HCT116 (cell line): ENCODE results near the gene HCN1. TPM values are rescaled to one million over a fixed set of nuclear protein-coding genes. Genes with fewer than 3 reads are reported as not detected.
A peak's percentile ranks its signal among the peaks of the same experiment; 100 is the strongest.

Experiments used
- ATAC-seq: fragments of 200-7000 bp; cut with Tn5 transposase; 2 replicates; pipeline ENCODE4 v1.9.1; 2020; ENCODE audit warnings: mild to moderate bottlenecking, moderate library complexity
- BruUV-seq: library from RNA; stranded (reverse); fragments of 400-500 nt; replicated peaks from 2 replicates; lab custom pipeline; 2021; lab: Mats Ljungman, UMichigan
- CTCF ChIA-PET: fragments of 300-600 bp; sonication (Branson Sonifier 250); formaldehyde crosslinking; loops from one replicate; lab custom pipeline; 2021; ENCODE audit warnings: antibody characterized with exemption; lab: Charles Lee
- POLR2A ChIA-PET: fragments of 300-600, 350-600 bp; sonication (Branson Sonifier 250); formaldehyde crosslinking; loops from one replicate; lab custom pipeline; 2021; ENCODE audit warnings: antibody characterized with exemption; lab: Charles Lee
- RAD21 ChIA-PET, 2 experiments: fragments of 300-600 bp; sonication (Branson Sonifier 250); formaldehyde crosslinking; loops; one replicate each; lab custom pipeline; 2023; ENCODE audit warnings: low total read pairs in 2 of 2; ENCODE audit not compliant: uncharacterized antibody in 2 of 2, unreplicated experiment in 2 of 2, low non-redundant PET in 1 of 2; lab: Charles Lee
- DNase-seq: peaks from one replicate; pipeline ENCODE4 v3.0.0-alpha.2; 2010; ENCODE audit warnings: low read depth, low spot score
- H2AFZ ChIP-seq: fragments of 200-600 bp; shearing (Covaris generic), sonication (generic); 2 replicates; pipeline ENCODE4 v1.6.1; 2017; ENCODE audit warnings: low read depth, mixed run types, mixed read lengths, antibody characterized with exemption, low read length; ENCODE audit not compliant: poor library complexity, severe bottlenecking
- H3K27ac ChIP-seq: 2 replicates; pipeline ENCODE4 v1.5.1; 2012; ENCODE audit warnings: low read depth, low read length
- H3K27me3 ChIP-seq: fragments of 200-600 bp; sonication (generic); 2 replicates; pipeline ENCODE4 v1.6.1; 2016; ENCODE audit warnings: mixed run types, low read length, mixed read lengths; ENCODE audit not compliant: insufficient read depth
- H3K36me3 ChIP-seq, 2 experiments: fragments of 200-500 bp in 1 of 2; fragments of 200-600 bp in 1 of 2; sonication (Bioruptor generic) in 1 of 2; sonication (generic) in 1 of 2; 2 replicates each; pipeline versions ENCODE4 v1.5.1 to v1.6.1; 2014 to 2016; ENCODE audit warnings: low read length in 2 of 2, inconsistent platforms in 1 of 2, mixed read lengths in 1 of 2, mixed run types in 1 of 2; ENCODE audit not compliant: insufficient read depth in 2 of 2, control insufficient read depth in 1 of 2
- H3K4me1 ChIP-seq, 2 experiments: fragments of 200-600 bp in 1 of 2; sonication (generic) in 1 of 2; 2 replicates each; pipeline versions ENCODE4 v1.5.1 to v1.6.1; 2012 to 2017; ENCODE audit warnings: low read length in 2 of 2, inconsistent platforms in 1 of 2, mild to moderate bottlenecking in 1 of 2, mixed read lengths in 1 of 2, mixed run types in 1 of 2, moderate library complexity in 1 of 2; ENCODE audit not compliant: insufficient read depth in 2 of 2, control insufficient read depth in 1 of 2
- H3K4me2 ChIP-seq: fragments of 200-600 bp; sonication (generic); 2 replicates; pipeline ENCODE4 v1.6.1; 2017; ENCODE audit warnings: mixed run types, low read length, mixed read lengths
- H3K4me3 ChIP-seq, 2 experiments: fragments of 200-600 bp in 1 of 2; sonication (generic) in 1 of 2; replicated peaks in 1 of 2; 2 replicates each; pipeline ENCODE4 v1.5.1; 2011 to 2016; ENCODE audit warnings: low read length in 2 of 2, control low read depth in 1 of 2, low read depth in 1 of 2, mild to moderate bottlenecking in 1 of 2, mixed read lengths in 1 of 2, mixed run types in 1 of 2
- H3K79me2 ChIP-seq: fragments of 200-600 bp; sonication (generic); 2 replicates; pipeline ENCODE4 v1.6.1; 2017; ENCODE audit warnings: mild to moderate bottlenecking, mixed run types, low read length, moderate library complexity, mixed read lengths; ENCODE audit not compliant: insufficient read depth
- H3K9ac ChIP-seq: fragments of 200-600 bp; sonication (generic); 2 replicates; pipeline ENCODE4 v1.6.1; 2016; ENCODE audit warnings: low read length, mixed read lengths
- H3K9me2 ChIP-seq: fragments of 200-600 bp; sonication (generic), shearing (Covaris generic); 2 replicates; pipeline ENCODE4 v1.6.1; 2017; ENCODE audit warnings: mixed run types, mild to moderate bottlenecking, moderate library complexity; ENCODE audit not compliant: insufficient read depth
- H3K9me3 ChIP-seq, 2 experiments: fragments of 200-500 bp in 1 of 2; fragments of 200-600 bp in 1 of 2; sonication (Bioruptor generic) in 1 of 2; sonication (generic) in 1 of 2; 2 replicates each; pipeline ENCODE4 v1.6.1; 2014 to 2017; ENCODE audit warnings: low read length in 2 of 2, mixed read lengths in 2 of 2, inconsistent platforms in 1 of 2, low read depth in 1 of 2, mild to moderate bottlenecking in 1 of 2, mixed run types in 1 of 2, moderate library complexity in 1 of 2; ENCODE audit not compliant: control insufficient read depth in 1 of 2, insufficient read depth in 1 of 2
- H4K20me1 ChIP-seq: fragments of 200-600 bp; sonication (generic), shearing (Covaris generic); 2 replicates; pipeline ENCODE4 v1.6.1; 2017; ENCODE audit warnings: mixed run types, mild to moderate bottlenecking, moderate library complexity; ENCODE audit not compliant: insufficient read depth
- CBX3 ChIP-seq: IDR thresholded peaks from 2 replicates; pipeline ENCODE4 v1.6.1; 2012; ENCODE audit warnings: low read depth
- CEBPB ChIP-seq: IDR thresholded peaks from 2 replicates; pipeline ENCODE4 v1.6.1; 2012; ENCODE audit warnings: low read depth
- JUND ChIP-seq: IDR thresholded peaks from 2 replicates; pipeline ENCODE4 v1.6.1; 2012
- MAX ChIP-seq: IDR thresholded peaks from 2 replicates; pipeline ENCODE4 v1.6.1; 2012
- RAD21 ChIP-seq: IDR thresholded peaks from 2 replicates; pipeline ENCODE4 v1.6.1; 2012; ENCODE audit warnings: low read depth, mild to moderate bottlenecking
- REST ChIP-seq: IDR thresholded peaks from 2 replicates; pipeline ENCODE4 v1.6.1; 2012; ENCODE audit warnings: low read depth
- ZFX ChIP-seq: fragments of 450-650 bp; IDR thresholded peaks from 2 replicates; pipeline ENCODE4 v1.6.1; 2017
- intact Hi-C: fragments of 100-400 bp; cut with micrococcal nuclease; formaldehyde crosslinking; loops from 2 replicates; pipeline ENCODE4 v1.10.0; 2022
- total RNA-seq: library from RNA; stranded (reverse); gene quantifications from one replicate; pipeline ENCODE4 v1.2.1, GENCODE V29; 2021; ENCODE audit not compliant: unreplicated experiment
- TF ChIP-seq, protein P1 (sequence below): IDR thresholded peaks from 2 replicates; pipeline ENCODE4 v1.6.1; 2011; ENCODE audit warnings: mild to moderate bottlenecking, low read length, moderate library complexity; ENCODE audit not compliant: insufficient replicate concordance; ENCODE audit errors: extremely low read depth

HCN1 gene
- total RNA-seq, 1 experiment from 2014 or later: 0.10 TPM

DNA sequence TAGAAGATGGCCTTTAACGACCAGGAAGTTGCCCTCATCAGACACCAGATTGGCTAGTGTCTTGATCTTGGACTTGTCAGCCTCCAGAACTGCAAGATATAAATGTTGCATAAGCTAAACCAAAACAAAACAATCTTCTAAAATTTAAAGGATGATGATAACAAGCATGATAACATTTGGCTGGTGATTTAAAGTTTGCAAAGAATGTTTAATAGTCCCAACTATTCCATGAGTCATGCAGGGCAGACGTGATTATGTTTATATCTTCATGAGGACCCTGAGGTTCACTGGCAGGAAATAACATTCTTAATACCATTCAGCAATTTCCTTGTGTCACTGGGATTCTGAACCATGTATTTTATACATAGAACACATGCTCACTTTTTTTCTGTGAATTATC lies 319.8 kb downstream of the HCN1 start:
- Histone ChIP-seq H3K27me3 (no peaks in the 10 kb centered on the region), H3K79me2 (no peaks in the 10 kb centered on the region), H4K20me1 (no peaks in the 10 kb centered on the region), H2AFZ (peak overlapping the region; percentile 42), H3K36me3 (peaks cover 0 to 3% of the 10 kb centered on the region in 2 experiments; a peak in 2 of 4 replicates), H3K4me1 (no peaks in the 10 kb centered on the region), H3K9me2 (no peaks in the 10 kb centered on the region), H3K9me3 (no peaks in the 10 kb centered on the region), H3K4me3 (no peak overlapping the region), H3K4me2 (no peak overlapping the region), H3K27ac (no peak overlapping the region), H3K9ac (no peak overlapping the region)
- DNase-seq (no peak), ATAC-seq (no peak)
- no TSS peak for BruUV-seq
- ChIA-PET POLR2A (no interaction called here), CTCF (no interaction called here), RAD21 (no interaction called here)
- intact Hi-C loops: no loop called here
- TF ChIP-seq CBX3: no peak
- TF ChIP-seq JUND: no peak
- no peak for TF ChIP-seq MAX
- TF ChIP-seq REST: no peak
- TF ChIP-seq, protein P1, sequence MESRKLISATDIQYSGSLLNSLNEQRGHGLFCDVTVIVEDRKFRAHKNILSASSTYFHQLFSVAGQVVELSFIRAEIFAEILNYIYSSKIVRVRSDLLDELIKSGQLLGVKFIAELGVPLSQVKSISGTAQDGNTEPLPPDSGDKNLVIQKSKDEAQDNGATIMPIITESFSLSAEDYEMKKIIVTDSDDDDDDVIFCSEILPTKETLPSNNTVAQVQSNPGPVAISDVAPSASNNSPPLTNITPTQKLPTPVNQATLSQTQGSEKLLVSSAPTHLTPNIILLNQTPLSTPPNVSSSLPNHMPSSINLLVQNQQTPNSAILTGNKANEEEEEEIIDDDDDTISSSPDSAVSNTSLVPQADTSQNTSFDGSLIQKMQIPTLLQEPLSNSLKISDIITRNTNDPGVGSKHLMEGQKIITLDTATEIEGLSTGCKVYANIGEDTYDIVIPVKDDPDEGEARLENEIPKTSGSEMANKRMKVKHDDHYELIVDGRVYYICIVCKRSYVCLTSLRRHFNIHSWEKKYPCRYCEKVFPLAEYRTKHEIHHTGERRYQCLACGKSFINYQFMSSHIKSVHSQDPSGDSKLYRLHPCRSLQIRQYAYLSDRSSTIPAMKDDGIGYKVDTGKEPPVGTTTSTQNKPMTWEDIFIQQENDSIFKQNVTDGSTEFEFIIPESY: no peak
- no peak for TF ChIP-seq CEBPB
- no peak for TF ChIP-seq RAD21
- TF ChIP-seq ZFX: no peak
